ENCODE results near the gene CDC42EP1.
A peak's percentile ranks its signal among the peaks of the same experiment; 100 is the strongest.

The CDC42EP1 gene

GRCh38 chr22:37545703-37546436 lies 14.4 kb upstream of the CDC42EP1 start:
- TF ChIP-seq TAF1 (IDR thresholded peaks at IDR 0.05; ENCODE audit: borderline replicate concordance, insufficient read depth, low read length) (no peak), POLR2AphosphoS5 (IDR thresholded peaks at IDR 0.05; ENCODE audit: low read depth, low read length) (peak; percentile 47)

GRCh38 chr22:37546437-37547250 lies 13.6 kb upstream of the CDC42EP1 start:
- TF ChIP-seq TAF1 (IDR thresholded peaks at IDR 0.05; ENCODE audit: borderline replicate concordance, insufficient read depth, low read length), result no peak
- peak; percentile 95 for TF ChIP-seq FOXP2 (optimal IDR thresholded peaks at IDR 0.05; ENCODE audit: borderline replicate concordance, extremely low read depth, extremely low read length, insufficient read depth)

- TF ChIP-seq FOXP2 (optimal IDR thresholded peaks at IDR 0.05; ENCODE audit: borderline replicate concordance, extremely low read depth, extremely low read length, insufficient read depth) (no peak), POLR2AphosphoS5 (IDR thresholded peaks at IDR 0.05; ENCODE audit: low read depth, low read length) (no peak), SIN3A (IDR thresholded peaks at IDR 0.05; ENCODE audit: borderline replicate concordance, insufficient read depth, low read length) (no peak), TAF1 (IDR thresholded peaks at IDR 0.05; ENCODE audit: borderline replicate concordance, insufficient read depth, low read length) (no peak), REST (IDR thresholded peaks at IDR 0.05; ENCODE audit: insufficient read depth in 1 of 2, low read depth in 2 of 2, low read length in 2 of 2) (no peak)
Measured at GRCh38 chr22:37547251-37547741, 13.0 kb upstream of the CDC42EP1 start.

GRCh38 chr22:37549704-37550059 lies 10.6 kb upstream of the CDC42EP1 start:
- no peak for TF ChIP-seq SIN3A (IDR thresholded peaks at IDR 0.05; ENCODE audit: borderline replicate concordance, insufficient read depth, low read length)
- no peak for TF ChIP-seq TAF1 (IDR thresholded peaks at IDR 0.05; ENCODE audit: borderline replicate concordance, insufficient read depth, low read length)
- no peak for TF ChIP-seq FOXP2 (optimal IDR thresholded peaks at IDR 0.05; ENCODE audit: borderline replicate concordance, extremely low read depth, extremely low read length, insufficient read depth)
- no peak for TF ChIP-seq POLR2AphosphoS5 (IDR thresholded peaks at IDR 0.05; ENCODE audit: low read depth, low read length)
- TF ChIP-seq REST (IDR thresholded peaks at IDR 0.05; ENCODE audit: insufficient read depth in 1 of 2, low read depth in 2 of 2, low read length in 2 of 2), result no peak

GRCh38 chr22:37551981-37552380 lies 8.3 kb upstream of the CDC42EP1 start:
- TF ChIP-seq POLR2AphosphoS5 (IDR thresholded peaks at IDR 0.05; ENCODE audit: low read depth, low read length) (no peak), REST (IDR thresholded peaks at IDR 0.05; ENCODE audit: insufficient read depth in 1 of 2, low read depth in 2 of 2, low read length in 2 of 2) (no peak), FOXP2 (optimal IDR thresholded peaks at IDR 0.05; ENCODE audit: borderline replicate concordance, extremely low read depth, extremely low read length, insufficient read depth) (no peak), TAF1 (IDR thresholded peaks at IDR 0.05; ENCODE audit: borderline replicate concordance, insufficient read depth, low read length) (no peak)
